Colon (tissue), 2 donors: ENCODE results near the gene RFLNA.

ENCODE experiments used
- FAIRE-seq: peaks from 2 replicates; lab custom pipeline; 2012; peaks lifted over from hg19 to GRCh38; lab: Jason Lieb, UNC
- donor health status: control.
- donor health status: control.

Gene RFLNA, protein sequence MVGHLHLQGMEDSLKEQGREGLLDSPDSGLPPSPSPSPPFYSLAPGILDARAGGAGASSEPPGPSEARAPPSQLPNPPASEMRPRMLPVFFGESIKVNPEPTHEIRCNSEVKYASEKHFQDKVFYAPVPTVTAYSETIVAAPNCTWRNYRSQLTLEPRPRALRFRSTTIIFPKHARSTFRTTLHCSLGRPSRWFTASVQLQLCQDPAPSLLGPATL

GRCh38 chr12:124294780-124295341, at the start of gene RFLNA:
RFLNA (plus strand) TSS chr12:124295093; CDS start chr12:124295430, 337 bp downstream.
- FAIRE-seq: no peak

DNA sequence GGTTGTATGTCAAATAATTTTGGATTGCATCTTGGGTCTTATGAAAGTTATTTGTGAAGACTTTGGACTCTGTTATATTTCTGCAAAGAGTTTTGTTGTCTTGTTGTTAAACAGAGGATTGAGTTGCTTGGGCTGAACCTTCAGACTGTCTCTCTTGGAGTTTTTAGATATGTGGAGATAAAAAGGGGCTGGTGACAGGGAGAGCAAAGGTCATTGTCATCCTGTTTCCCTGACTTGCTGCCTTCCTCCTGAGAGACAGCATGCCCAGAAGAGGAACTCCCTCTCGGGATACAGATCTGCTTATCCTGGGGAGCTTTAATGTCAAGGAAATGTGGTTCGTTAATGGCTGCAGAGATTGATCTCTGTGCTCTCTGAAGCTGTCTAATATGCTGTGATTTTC, 47.6 kb upstream of the RFLNA start:
- no peak for FAIRE-seq

DNA sequence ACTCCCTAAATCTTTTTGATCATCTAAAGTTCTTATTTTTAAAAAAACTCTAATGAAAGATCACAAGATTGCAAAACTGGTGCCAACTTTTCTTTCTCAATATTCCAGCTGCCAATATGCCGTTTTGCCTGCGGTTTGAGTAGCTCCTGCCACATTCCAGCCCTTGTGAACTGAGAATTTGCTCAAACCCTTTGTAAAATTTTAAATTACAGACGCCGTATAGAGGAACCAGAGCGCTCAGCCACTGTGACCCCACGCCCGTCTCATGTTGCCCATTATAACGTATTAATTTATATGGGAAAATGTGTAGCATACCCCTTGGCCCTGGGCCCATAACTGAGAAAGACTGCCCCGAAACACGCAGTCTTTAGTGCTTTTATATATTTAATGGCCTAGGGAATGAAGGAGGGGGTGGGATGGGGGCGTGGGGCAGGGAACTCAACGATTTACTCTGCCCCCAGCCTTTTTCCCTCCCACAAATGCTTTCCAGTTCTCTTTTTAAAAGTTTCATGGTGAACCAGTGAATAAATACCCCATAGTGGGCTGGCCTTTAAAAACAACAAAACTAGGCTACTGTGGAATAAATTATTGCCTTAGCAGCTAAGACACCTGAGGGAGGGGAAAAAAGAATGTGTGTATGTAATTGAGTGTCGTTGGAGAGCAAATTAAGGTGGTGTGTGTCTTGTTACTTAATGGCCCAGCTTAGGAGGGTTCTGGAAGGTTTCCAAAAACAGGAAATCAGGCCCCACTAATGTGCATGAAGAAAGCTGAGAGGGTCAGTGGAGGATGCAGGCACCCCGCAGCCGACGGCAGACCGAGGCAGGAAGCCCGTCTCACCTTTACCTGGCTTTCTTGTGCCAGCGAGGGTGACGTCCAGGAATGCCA, 45.7 kb upstream of the RFLNA start:
- no peak for FAIRE-seq

DNA sequence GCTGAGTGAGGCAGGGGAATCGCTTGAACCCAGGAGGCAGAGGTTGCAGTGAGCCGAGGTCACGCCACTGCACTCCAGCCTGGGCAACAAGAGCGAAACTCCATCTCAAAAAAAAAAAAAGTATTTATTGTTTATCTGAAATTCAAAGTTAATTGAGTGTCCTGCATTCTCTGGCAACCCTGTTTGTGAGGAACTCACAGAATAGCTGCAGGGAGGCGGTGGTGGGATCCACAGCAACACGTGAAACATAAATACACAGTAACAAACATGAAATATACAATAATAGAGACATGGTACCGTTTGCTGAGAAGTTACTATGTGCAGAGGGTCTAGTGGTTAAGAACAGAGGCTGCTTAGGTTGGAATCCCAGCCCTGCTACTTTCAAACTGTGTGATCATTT, 43.7 kb upstream of the RFLNA start:
- FAIRE-seq: no peak

DNA sequence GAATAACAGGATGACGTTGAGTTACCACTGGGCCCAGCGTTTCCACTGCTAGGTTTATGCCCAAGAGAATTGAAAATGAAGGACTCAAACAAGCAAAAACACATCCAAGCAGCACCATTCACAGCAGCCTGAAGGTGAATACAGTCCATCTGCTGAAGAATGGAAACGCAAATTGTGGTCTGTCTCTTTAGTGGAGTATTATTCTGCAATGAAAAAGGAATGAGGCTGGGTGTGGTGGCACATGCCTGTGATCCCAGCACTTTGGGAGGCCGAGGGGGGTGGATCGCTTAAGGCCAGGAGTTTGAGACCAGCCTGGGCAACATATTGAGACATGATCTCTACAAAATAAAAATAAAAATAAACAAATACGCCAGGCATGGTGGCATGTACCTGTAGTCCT, 41.9 kb upstream of the RFLNA start:
- no peak for FAIRE-seq

DNA sequence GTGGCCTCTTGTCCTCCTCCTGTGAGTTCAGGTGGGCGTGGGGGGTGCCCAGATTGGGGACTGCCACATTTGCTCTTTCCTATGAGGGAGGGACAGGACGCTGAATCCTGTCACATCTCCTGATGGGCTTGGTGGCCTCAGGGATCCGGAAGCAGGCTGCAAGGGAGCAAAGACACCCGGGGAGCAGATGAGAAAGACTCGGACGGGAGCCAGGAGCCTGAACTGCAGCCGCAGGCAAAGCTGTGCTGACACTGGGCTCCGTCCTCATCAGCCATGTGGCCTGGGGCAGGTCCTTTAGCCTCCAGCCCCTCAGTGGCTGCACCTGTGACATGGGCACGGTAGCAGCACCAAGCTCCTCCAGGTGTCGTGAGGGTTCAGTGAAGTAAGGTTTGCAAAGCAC, 40.8 kb upstream of the RFLNA start:
- FAIRE-seq: no peak

DNA sequence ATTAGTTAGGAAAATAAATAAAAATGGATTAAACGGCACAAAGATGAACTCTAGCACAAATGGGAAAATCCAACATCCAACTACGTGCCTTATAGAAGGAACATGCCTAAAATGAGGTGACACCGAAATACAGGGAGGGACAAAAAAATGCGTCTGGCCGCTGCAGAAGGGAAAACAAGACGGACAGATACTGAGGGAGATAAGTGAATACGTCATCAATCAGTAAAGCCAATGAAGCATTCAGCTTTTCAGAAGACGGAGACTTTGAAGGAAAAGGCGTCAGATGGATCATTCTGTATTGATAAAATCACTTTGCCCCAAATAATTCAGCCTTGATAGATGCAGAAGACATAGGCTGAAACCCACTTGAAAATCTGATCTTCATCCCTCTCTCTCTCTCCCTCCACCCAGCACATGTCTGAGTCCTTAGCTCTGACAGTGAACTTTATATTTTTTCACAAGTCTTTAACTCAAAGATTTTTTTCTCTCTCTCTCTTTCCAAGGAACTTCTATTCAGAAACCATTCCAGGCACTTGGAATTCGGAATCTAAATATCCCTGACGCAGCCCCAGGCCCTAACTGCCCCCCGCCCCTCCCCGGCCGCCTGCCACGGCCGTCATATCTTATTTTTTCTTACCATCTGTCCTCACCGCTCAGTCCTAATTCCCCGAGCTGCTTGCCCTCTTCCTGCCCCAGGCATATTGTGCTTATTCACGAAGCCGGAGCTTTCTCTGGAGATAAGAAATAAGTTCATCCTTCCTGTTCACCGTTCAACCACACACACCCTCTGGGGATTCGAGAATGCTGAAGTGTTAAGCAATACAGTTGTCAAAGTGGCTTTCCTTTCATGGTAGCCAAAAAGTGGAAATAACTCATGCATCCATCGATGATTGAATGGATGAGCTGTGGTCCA, 35.5 kb upstream of the RFLNA start:
- FAIRE-seq: no peak

DNA sequence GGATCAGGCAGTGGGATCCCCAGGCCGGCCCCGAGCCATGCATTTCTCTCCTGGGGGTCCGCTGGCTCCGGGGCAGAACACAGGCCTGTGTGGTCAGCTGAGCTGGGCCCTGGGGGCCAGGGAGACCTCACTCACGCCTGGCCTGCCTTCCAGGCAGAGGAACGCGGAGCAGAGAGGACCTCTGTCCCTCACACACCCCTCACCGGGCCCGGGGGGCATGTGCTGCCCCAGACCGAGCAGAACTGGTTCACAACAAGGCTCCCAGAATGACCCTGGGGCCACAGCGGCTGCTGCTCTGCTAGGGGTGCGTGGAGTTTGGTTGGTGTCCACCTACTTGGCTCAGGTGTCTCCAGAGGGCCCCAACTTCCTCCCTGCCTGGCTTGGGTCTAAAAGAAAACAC, 33.0 kb upstream of the RFLNA start:
- FAIRE-seq: no peak

DNA sequence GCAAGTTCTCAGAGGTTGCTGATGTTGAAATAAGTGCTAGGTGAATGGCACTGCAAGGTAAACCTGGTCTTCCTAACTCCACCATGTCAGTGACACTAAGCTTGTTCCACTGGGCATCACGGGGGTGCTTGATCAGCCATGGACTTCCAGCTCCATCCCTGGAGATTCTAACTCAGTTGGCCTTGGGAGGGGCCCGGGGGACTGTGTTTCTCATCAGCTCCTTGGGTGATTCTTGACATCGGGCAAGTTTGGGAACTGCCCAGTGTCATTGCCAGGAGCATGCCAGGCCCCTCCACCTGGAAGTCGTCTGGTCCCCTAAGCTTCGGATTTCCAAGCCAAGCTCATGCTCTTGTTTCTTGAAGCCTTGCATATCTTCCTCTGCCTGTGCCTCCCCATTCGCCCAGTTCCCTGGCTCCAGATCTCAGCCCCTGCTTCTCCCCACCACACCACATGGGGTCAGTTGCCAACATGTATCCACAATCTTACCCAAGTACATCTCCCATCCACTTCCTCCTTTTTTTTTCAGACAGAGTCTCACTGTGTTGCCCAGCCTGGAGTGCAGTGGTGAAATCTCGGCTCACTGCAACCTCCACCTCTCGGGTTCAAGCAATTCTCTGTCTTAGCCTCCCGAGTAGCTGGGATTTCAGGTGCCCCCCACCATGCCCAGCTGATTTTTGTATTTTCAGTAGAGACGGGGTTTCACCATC, 30.7 kb upstream of the RFLNA start:
- no peak for FAIRE-seq

- FAIRE-seq: no peak
These were observed 30.0 kb upstream of the RFLNA start for GRCh38 chr12:124264879-124265278.

GRCh38 chr12:124267205-124267778, 27.6 kb upstream of the RFLNA start:
- no peak for FAIRE-seq

DNA sequence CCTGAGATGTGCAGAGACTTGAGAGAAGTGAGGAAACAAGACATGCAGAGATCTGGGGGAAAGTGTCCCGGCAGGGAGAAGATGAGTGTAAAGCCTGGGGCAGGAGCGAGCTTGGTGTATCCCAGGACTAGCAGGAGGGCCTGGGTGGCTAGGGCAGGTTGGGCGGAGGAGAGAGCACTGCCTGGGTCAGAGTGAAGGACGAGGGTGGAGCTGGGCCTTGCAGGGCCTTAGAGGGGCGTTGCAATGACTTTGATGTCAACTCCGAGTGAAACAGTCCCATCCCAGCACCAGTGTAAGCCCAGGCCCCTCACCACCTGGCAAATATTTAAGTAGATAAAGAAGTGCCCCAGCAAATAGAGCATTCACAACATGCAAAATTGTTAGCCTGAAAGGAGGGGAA, 24.2 kb upstream of the RFLNA start:
- no peak for FAIRE-seq

DNA sequence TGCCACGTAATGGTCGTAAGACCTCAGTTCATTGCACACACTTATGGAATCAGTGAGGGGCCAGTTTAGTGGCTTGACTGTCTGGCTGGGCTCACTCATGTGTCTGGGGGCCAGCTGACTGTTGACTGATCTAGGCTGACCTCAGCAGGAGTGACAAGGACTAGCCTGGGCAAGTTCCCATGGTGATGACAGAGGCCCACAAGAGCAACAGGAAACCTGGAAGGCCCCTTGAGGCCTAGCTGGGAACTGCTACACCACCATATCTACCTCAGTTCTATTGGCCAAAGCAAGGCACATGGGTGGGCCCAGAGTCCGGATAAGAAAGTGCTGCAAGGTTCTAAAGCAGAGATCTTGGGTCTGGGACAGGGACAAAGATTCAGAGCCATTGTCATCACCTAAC, 21.3 kb upstream of the RFLNA start:
- no peak for FAIRE-seq

DNA sequence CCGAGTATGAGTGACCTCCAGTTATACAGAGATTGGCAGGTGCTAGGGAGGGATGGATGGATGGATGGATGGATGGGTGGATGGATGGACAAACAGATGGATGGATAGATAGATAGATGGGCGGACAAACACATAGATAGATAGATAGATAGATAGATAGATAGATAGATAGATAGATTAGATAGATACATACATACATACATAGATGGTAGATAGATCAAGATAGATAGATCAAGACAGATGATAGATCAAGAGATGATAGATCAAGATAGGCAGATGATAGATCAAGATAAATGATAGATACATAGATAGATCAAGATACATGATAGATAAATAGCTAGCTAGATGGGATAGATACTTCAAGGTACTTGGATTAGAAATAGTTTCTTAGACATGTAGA, 18.6 kb upstream of the RFLNA start:
- FAIRE-seq: no peak

DNA sequence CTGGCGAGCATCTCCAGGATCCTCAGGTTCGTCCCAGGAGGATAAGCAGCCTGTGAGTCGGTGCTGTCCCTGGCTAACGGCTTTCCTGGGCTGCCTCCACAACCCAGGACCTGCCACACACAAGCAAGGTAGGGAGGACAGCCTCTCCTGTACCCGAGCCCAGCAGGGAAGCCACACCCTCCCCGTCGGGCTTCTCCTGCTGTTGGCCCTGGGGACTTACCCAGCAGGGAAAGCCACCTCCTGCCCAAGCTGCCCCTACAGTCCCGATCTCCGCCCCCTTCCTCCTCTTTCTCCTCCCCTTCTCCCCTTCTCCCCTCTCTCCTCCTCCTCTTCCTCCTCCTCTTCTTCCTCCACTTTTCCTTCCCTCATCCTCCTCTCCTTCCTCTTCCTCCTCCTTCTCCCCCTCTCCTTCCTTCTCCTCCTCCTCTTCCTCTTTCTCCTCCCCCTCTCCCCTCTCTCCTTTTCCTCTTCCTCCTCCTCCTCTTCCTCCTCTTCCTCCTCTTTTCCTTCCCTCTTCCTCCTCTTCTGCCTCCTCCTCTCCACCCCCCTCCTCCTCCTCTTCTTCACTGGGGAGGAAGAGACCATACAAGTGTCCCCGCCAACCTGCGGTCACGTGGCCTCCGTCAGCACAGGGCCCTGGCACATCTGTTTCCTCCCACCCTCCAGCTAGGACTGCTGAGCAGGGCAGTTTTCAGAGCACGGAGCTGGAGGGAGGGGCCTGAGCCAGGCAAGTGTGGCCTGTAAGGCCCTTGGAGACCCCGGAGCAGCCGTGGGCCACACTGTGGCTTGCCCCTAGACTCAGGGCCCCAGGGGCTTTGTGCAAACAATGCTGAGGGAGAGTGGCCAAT, 17.3 kb upstream of the RFLNA start:
- FAIRE-seq: no peak

DNA sequence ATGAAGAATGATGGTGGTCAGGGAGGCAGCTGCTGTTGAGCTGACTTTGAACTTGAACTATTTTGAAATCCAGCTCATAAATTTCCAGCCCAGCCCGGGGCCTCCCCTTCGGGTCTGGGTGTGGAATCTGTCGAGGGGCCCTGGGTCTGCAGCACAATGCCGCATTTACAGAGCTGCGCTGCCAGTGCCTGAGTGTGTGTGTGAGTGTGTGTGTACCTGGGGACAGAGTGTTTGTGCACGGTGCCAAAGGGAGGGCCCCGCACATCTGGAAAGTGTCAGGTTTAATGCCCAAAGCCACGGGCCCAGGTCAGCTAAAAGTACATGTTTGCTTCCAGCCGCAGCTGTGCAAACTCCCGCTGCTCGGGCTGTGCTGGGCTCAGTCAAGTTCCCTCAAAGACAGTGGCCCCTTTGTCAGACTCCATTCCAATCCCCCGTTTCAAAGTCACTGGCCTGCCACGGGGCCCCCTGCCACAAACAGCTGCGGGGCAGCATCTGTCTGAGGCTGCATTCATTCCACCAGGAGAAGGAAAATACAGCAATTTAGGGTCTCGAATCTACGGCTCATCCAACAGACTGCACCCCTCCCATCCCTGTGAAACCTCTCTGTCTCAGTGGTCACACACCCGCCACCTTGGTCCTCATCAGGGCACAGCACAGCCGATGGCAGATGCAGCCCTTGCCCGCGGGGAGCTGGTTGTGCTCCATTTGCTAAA, 16.3 kb upstream of the RFLNA start:
- FAIRE-seq: no peak

DNA sequence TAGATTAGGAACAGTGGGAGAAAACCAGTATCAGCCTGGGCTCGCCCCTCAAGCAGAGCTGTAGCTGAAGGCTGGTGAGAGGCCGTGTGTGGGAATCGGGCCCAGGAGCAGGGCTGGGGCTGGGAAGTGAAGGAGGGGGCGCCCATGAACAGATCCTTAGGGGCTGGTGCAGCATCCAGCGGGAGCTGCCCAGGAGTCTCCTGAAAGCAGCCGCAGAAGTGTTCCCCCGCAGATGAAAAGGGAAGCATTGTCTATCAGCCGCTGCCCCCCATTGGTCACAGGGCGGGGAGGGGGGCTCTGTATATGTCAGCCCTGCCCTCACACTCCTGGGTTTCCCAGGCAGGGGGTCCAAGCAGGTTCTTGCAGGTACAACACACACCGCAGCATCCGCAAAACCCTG, 15.6 kb upstream of the RFLNA start:
- FAIRE-seq: no peak

DNA sequence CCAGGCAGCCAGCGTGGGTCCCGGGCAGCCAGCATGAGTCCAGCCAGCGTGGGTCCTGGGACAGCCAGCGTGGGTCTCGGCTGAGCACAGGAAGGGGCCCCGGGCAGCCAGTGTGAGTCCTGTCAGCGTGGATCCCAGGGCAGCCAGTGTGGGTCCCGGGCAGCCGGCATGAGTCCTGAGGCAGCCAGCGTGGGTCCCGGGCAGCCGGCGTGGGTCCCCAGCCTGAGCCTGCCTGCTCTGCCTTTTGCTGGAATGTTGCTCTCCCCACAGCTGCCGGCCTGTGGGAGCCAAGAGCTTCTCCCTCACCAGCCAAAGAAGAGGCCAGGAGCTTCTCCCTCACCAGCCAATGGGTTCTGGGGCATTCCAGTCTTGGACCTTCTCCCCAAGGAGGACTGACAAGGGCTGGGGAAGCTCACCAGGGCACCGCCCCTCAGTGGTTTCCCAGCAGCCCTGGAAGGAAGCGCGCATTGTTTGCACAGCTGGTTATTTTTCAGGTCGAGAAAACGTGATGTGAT, 15.0 kb upstream of the RFLNA start:
- no peak for FAIRE-seq

GRCh38 chr12:124281309-124281708, 13.6 kb upstream of the RFLNA start:
- FAIRE-seq: no peak

GRCh38 chr12:124282287-124282686, 12.6 kb upstream of the RFLNA start:
- FAIRE-seq: no peak
